T47D (cell line): ENCODE results near the gene WHRN.

ENCODE experiments used
- DNase-seq, 2 experiments: peaks; one replicate each; pipeline versions ENCODE4 v3.0.0 to v3.0.0-alpha.2; 2011 to 2012; ENCODE audit warnings: low read depth in 1 of 2, low spot score in 1 of 2
- JUND ChIP-seq: IDR thresholded peaks from 2 replicates; pipeline ENCODE4 v1.6.1; 2012; ENCODE audit warnings: low read depth
- in situ Hi-C: cut with HindIII; loops from 2 replicates; pipeline ENCODE4 v1.10.0; 2016; ENCODE audit warnings: low sequenced_read_pairs, low pct_unique_long_range_greater_than_20kb

WHRN gene

GRCh38 chr9:114470121-114470520 lies 35.2 kb downstream of the WHRN start:
- no peak for TF ChIP-seq JUND
- in situ Hi-C loops: no loop called here
- no peak for DNase-seq

- in situ Hi-C loops: no loop called here
- no peak for DNase-seq
- no peak for TF ChIP-seq JUND
Measured at GRCh38 chr9:114469091-114469853, 36.0 kb downstream of the WHRN start.

- DNase-seq: no peak
- TF ChIP-seq JUND: no peak
- in situ Hi-C loops: no loop called here
Measured at GRCh38 chr9:114467910-114468309, 37.4 kb downstream of the WHRN start.

GRCh38 chr9:114467226-114467750 lies 38.0 kb downstream of the WHRN start:
- in situ Hi-C loops: no loop called here
- TF ChIP-seq JUND: no peak
- no peak for DNase-seq

GRCh38 chr9:114465906-114466900 lies 39.1 kb downstream of the WHRN start:
- in situ Hi-C loops: no loop called here
- TF ChIP-seq JUND: no peak

GRCh38 chr9:114465417-114465816 lies 39.9 kb downstream of the WHRN start:
- no peak for TF ChIP-seq JUND
- in situ Hi-C loops: no loop called here
- no peak for DNase-seq

More at GRCh38 chr9:114465906-114466900, 39.1 kb downstream of the WHRN start:
- no peak for DNase-seq

GRCh38 chr9:114464281-114465051 lies 40.8 kb downstream of the WHRN start:
- no peak for DNase-seq
- TF ChIP-seq JUND: no peak
- in situ Hi-C loops: no loop called here

GRCh38 chr9:114462791-114463190 lies 42.5 kb downstream of the WHRN start:
- no peak for DNase-seq
- no peak for TF ChIP-seq JUND
- in situ Hi-C loops: no loop called here

- in situ Hi-C loops: no loop called here
- no peak for DNase-seq
- TF ChIP-seq JUND: no peak
Measured at GRCh38 chr9:114461468-114461867, 43.8 kb downstream of the WHRN start.

- in situ Hi-C loops: no loop called here
- DNase-seq: no peak
- TF ChIP-seq JUND: no peak
Measured at GRCh38 chr9:114460513-114461199, 44.6 kb downstream of the WHRN start.

GRCh38 chr9:114459464-114459863 lies 45.8 kb downstream of the WHRN start:
- DNase-seq: no peak
- in situ Hi-C loops: no loop called here
- no peak for TF ChIP-seq JUND
